ENCODE results near the gene CNTN5. TPM values are rescaled to one million over a fixed set of nuclear protein-coding genes. Genes with fewer than 3 reads are reported as not detected.

Gene CNTN5
- polyA plus RNA-seq, 1 of the 3 experiments (the other 2 are of a cell fraction), result not detected

DNA sequence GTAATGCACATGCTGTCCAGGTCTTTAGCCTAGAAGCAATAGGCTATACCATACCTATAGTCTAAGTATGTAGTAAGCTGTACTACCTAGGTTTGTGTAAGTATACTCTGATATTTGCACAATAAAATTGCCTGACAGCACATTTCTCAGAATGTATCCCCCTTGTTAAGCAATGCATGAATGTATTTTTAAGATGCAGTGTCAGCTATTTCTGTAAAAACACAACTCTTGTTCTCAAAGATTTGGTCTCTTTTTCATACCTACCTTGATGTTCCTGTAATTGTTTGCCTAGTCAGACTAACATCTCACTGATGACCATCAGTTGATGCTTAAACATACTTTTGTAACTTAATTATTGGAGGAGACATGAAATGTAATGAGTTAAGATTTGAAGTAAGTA, 619.9 kb downstream of the CNTN5 start:
- Histone ChIP-seq H3K4me2 (no peak overlapping the region), H3K27me3 (ENCODE audit: insufficient read depth) (no peaks in the 10 kb centered on the region), H2AFZ (ENCODE audit: low read depth) (no peak overlapping the region), H4K20me1 (ENCODE audit: insufficient read depth) (no peaks in the 10 kb centered on the region), H3K4me1 (ENCODE audit: control insufficient read depth in 1 of 2, insufficient read depth in 2 of 2, low read depth in 1 of 2, low read length in 1 of 2) (no peaks in the 10 kb centered on the region), H3K4me3 (ENCODE audit: low read depth in 2 of 2, low read length in 1 of 2) (no peak overlapping the region), H3K36me3 (replicated peaks in 1 of 2; ENCODE audit: control insufficient read depth in 1 of 2, insufficient read depth in 2 of 2, low read length in 1 of 2) (no peaks in the 10 kb centered on the region), H3K9me2 (no peaks in the 10 kb centered on the region), H3K27ac (ENCODE audit: low read depth in 2 of 2, low read length in 1 of 2) (no peak overlapping the region), H3F3A (replicated peaks; ENCODE audit: insufficient read depth) (no peaks in the 10 kb centered on the region), H3K79me2 (ENCODE audit: insufficient read depth) (no peaks in the 10 kb centered on the region), H3K9ac (no peak overlapping the region), H3K9me3 (no peaks in the 10 kb centered on the region)
- TF ChIP-seq EP300 (IDR thresholded peaks at IDR 0.05; ENCODE audit: borderline replicate concordance in 1 of 2, low read depth in 1 of 2, low read length in 1 of 2) (no peak), SMC3 (IDR thresholded peaks at IDR 0.05; ENCODE audit: low read depth, low read length) (no peak), MEF2A (IDR thresholded peaks at IDR 0.05; ENCODE audit: borderline replicate concordance, low read depth) (no peak), TEAD4 (IDR thresholded peaks at IDR 0.05; ENCODE audit: borderline replicate concordance, insufficient read depth) (no peak), PBX3 (IDR thresholded peaks at IDR 0.05) (no peak), USF1 (IDR thresholded peaks at IDR 0.05; ENCODE audit: borderline replicate concordance, low read depth) (no peak), GATA2 (CRISPR knock-in tag; IDR thresholded peaks at IDR 0.05) (no peak), ELF1 (IDR thresholded peaks at IDR 0.05) (no peak), JUND (IDR thresholded peaks at IDR 0.05) (no peak), RCOR1 (IDR thresholded peaks at IDR 0.05; ENCODE audit: low read length) (no peak), RXRA (IDR thresholded peaks at IDR 0.05; ENCODE audit: borderline replicate concordance, low read depth) (no peak), SIN3A (IDR thresholded peaks at IDR 0.05; ENCODE audit: borderline replicate concordance, low read depth, low read length) (no peak), CTCF (IDR thresholded peaks at IDR 0.05) (no peak), GABPA (IDR thresholded peaks at IDR 0.05; ENCODE audit: low read depth) (no peak)
- TF ChIP-seq, protein P1, sequence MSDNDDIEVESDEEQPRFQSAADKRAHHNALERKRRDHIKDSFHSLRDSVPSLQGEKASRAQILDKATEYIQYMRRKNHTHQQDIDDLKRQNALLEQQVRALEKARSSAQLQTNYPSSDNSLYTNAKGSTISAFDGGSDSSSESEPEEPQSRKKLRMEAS (IDR thresholded peaks at IDR 0.05; ENCODE audit: low read depth), result no peak
- no peak for DNase-seq
- ChIA-PET CTCF (no interaction called here), POLR2A (no interaction called here)

GRCh38 chr11:99645934-99646333, 625.2 kb downstream of the CNTN5 start:
- Histone ChIP-seq H3K79me2 (ENCODE audit: insufficient read depth) (no peaks in the 10 kb centered on the region), H3F3A (replicated peaks; ENCODE audit: insufficient read depth) (no peaks in the 10 kb centered on the region), H3K27ac (ENCODE audit: low read depth in 2 of 2, low read length in 1 of 2) (no peak overlapping the region), H3K9me3 (no peaks in the 10 kb centered on the region), H3K4me3 (ENCODE audit: low read depth in 2 of 2, low read length in 1 of 2) (no peak overlapping the region), H3K4me2 (no peak overlapping the region), H4K20me1 (ENCODE audit: insufficient read depth) (no peaks in the 10 kb centered on the region), H2AFZ (ENCODE audit: low read depth) (no peak overlapping the region), H3K36me3 (replicated peaks in 1 of 2; ENCODE audit: control insufficient read depth in 1 of 2, insufficient read depth in 2 of 2, low read length in 1 of 2) (no peaks in the 10 kb centered on the region), H3K9ac (no peak overlapping the region), H3K9me2 (no peaks in the 10 kb centered on the region), H3K27me3 (ENCODE audit: insufficient read depth) (no peaks in the 10 kb centered on the region), H3K4me1 (ENCODE audit: control insufficient read depth in 1 of 2, insufficient read depth in 2 of 2, low read depth in 1 of 2, low read length in 1 of 2) (no peaks in the 10 kb centered on the region)
- ChIA-PET CTCF (no interaction called here), POLR2A (no interaction called here)
- DNase-seq, result no peak
- 9% methylated on average over 2 of the region's 2 CpGs for WGBS (ENCODE audit: low lambda C conversion rate)
- TF ChIP-seq GABPA (IDR thresholded peaks at IDR 0.05; ENCODE audit: low read depth) (no peak), GATA2 (CRISPR knock-in tag; IDR thresholded peaks at IDR 0.05) (no peak), TAF1 (IDR thresholded peaks at IDR 0.05; ENCODE audit: borderline replicate concordance, low read depth, low read length) (no peak), TCF12 (IDR thresholded peaks at IDR 0.05) (no peak), SMC3 (IDR thresholded peaks at IDR 0.05; ENCODE audit: low read depth, low read length) (no peak), NFIC (IDR thresholded peaks at IDR 0.05; ENCODE audit: borderline replicate concordance) (no peak), MEF2A (IDR thresholded peaks at IDR 0.05; ENCODE audit: borderline replicate concordance, low read depth) (no peak), NRF1 (IDR thresholded peaks at IDR 0.05; ENCODE audit: low read depth, low read length) (no peak), EZH2phosphoT487 (IDR thresholded peaks at IDR 0.05; ENCODE audit: borderline replicate concordance, low read depth) (no peak), FOXM1 (IDR thresholded peaks at IDR 0.05; ENCODE audit: low read depth) (no peak)
- TF ChIP-seq, protein P1 (IDR thresholded peaks at IDR 0.05; ENCODE audit: low read depth), result no peak
- TF ChIP-seq, protein P2, sequence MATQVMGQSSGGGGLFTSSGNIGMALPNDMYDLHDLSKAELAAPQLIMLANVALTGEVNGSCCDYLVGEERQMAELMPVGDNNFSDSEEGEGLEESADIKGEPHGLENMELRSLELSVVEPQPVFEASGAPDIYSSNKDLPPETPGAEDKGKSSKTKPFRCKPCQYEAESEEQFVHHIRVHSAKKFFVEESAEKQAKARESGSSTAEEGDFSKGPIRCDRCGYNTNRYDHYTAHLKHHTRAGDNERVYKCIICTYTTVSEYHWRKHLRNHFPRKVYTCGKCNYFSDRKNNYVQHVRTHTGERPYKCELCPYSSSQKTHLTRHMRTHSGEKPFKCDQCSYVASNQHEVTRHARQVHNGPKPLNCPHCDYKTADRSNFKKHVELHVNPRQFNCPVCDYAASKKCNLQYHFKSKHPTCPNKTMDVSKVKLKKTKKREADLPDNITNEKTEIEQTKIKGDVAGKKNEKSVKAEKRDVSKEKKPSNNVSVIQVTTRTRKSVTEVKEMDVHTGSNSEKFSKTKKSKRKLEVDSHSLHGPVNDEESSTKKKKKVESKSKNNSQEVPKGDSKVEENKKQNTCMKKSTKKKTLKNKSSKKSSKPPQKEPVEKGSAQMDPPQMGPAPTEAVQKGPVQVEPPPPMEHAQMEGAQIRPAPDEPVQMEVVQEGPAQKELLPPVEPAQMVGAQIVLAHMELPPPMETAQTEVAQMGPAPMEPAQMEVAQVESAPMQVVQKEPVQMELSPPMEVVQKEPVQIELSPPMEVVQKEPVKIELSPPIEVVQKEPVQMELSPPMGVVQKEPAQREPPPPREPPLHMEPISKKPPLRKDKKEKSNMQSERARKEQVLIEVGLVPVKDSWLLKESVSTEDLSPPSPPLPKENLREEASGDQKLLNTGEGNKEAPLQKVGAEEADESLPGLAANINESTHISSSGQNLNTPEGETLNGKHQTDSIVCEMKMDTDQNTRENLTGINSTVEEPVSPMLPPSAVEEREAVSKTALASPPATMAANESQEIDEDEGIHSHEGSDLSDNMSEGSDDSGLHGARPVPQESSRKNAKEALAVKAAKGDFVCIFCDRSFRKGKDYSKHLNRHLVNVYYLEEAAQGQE (IDR thresholded peaks at IDR 0.05; ENCODE audit: low read depth, low read length), result no peak

All from SK-N-SH (cell line).